SH-SY5Y (cell line): ENCODE measurements around the gene ACTA1.

Experiments used
- GATA2 ChIP-seq: IDR thresholded peaks from 2 replicates; pipeline ENCODE4 v1.6.1; 2011; ENCODE audit warnings: mild to moderate bottlenecking, low read depth, low read length
- GATA3 ChIP-seq: IDR thresholded peaks from 2 replicates; pipeline ENCODE4 v1.6.1; 2011; ENCODE audit warnings: low read depth, mild to moderate bottlenecking, low read length, moderate library complexity

GRCh38 chr1:229396585-229397206 lies 37.2 kb downstream of the ACTA1 start:
- no peak for TF ChIP-seq GATA3
- no peak for TF ChIP-seq GATA2
